Esophagus squamous epithelium (tissue), 5 donors: ENCODE measurements around the gene ZNF277. TPM values are rescaled to one million over a fixed set of nuclear protein-coding genes. Genes with fewer than 3 reads are reported as not detected.

Source experiments
- DNase-seq: peaks from one replicate; lab custom pipeline; 2025; lab: John Stamatoyannopoulos, UW
- H3K27ac ChIP-seq, 4 donors: fragments of 200-600 bp; sonication (generic); one replicate each; pipeline ENCODE4 v1.5.1; 2016 to 2019; ENCODE audit warnings: mild to moderate bottlenecking in 1 of 4
- H3K27me3 ChIP-seq, 4 donors: fragments of 200-600 bp; sonication (generic); 1 replicate in 3 of 4; 2 replicates in 1 of 4; pipeline versions ENCODE4 v1.5.1 to v1.6.0; 2017 to 2021; ENCODE audit warnings: antibody characterized with exemption in 1 of 4
- H3K36me3 ChIP-seq, 3 donors: fragments of 200-600 bp; sonication (generic); one replicate each; pipeline ENCODE4 v1.5.1; 2016 to 2019
- H3K4me1 ChIP-seq, 3 donors: fragments of 200-600 bp; sonication (generic); one replicate each; pipeline ENCODE4 v1.5.1; 2017 to 2019
- H3K4me3 ChIP-seq, 4 donors: fragments of 200-600 bp; sonication (generic); 1 replicate in 3 of 4; 2 replicates in 1 of 4; pipeline ENCODE4 v1.5.1; 2016 to 2019; ENCODE audit warnings: mild to moderate bottlenecking in 2 of 4, moderate library complexity in 1 of 4
- H3K9me3 ChIP-seq, 3 donors: fragments of 200-600 bp; sonication (generic); one replicate each; pipeline ENCODE4 v1.5.1; 2016 to 2019
- CTCF ChIP-seq, 6 experiments: fragments of 450-650 bp in 4 of 6; fragments of 200-600 bp in 2 of 6; sonication (generic) in 2 of 6; IDR thresholded peaks; one replicate each; pipeline ENCODE4 v1.5.1; 2016 to 2019; ENCODE audit warnings: antibody characterized with exemption in 6 of 6, mild to moderate bottlenecking in 4 of 6, moderate library complexity in 4 of 6
- POLR2A ChIP-seq, 4 donors: fragments of 450-650 bp; IDR thresholded peaks; one replicate each; pipeline ENCODE4 v1.6.1; 2017; ENCODE audit warnings: antibody characterized with exemption in 4 of 4, mild to moderate bottlenecking in 4 of 4, moderate library complexity in 3 of 4
- WGBS, 2 donors: methylation state at CpG; one replicate each; pipeline ENCODE4 v1.1.5; 2018; 5-methylcytosine and 5-hydroxymethylcytosine counted together
- intact Hi-C: fragments of 100-400 bp; cut with DNase I; formaldehyde crosslinking; loops from one replicate; pipeline ENCODE4 v1.15.0; 2022
- total RNA-seq, 4 donors: library from RNA; depleted of rRNA; stranded (reverse); fragments of >200 nt; gene quantifications; one replicate each; pipeline ENCODE4 v1.1.0, GENCODE V29; 2016
- donor health status: DM: yes; HTN: yes; CAD: no.

ZNF277 gene
- total RNA-seq, 4 donors from 2014 or later, result 7.3 to 32.0 (median 19.6) TPM

- 88 to 90% methylated on average over 4 to 20 of the region's 20 CpGs for WGBS, 2 donors
These were observed 14.5 kb downstream of the ZNF277 start for GRCh38 chr7:112220877-112221434.

GRCh38 chr7:112223310-112223709 is 16.8 kb downstream of the ZNF277 start:
- no peak for DNase-seq
- no peak for TF ChIP-seq POLR2A (IDR thresholded peaks at IDR 0.05)
- no peak for TF ChIP-seq CTCF (IDR thresholded peaks at IDR 0.05)
- no peak overlapping the region for H3K4me3 ChIP-seq
- 46 to 82% methylated on average over 2 of the region's 3 CpGs for WGBS, 2 donors
- intact Hi-C loops, result no loop called here
- H3K4me1 ChIP-seq, result peaks cover 0 to 13% (median 7%) of the 10 kb centered on the region in 3 donors
- no peaks in the 10 kb centered on the region for H3K36me3 ChIP-seq
- no peaks in the 10 kb centered on the region for H3K9me3 ChIP-seq
- no peak overlapping the region for H3K27ac ChIP-seq
- no peaks in the 10 kb centered on the region for H3K27me3 ChIP-seq

More at GRCh38 chr7:112220877-112221434, 14.5 kb downstream of the ZNF277 start:
- TF ChIP-seq POLR2A (IDR thresholded peaks at IDR 0.05), result no peak
- no peak for TF ChIP-seq CTCF (IDR thresholded peaks at IDR 0.05)
- no peaks in the 10 kb centered on the region for H3K27me3 ChIP-seq
- H3K4me3 ChIP-seq, result no peak overlapping the region
- intact Hi-C loops, result no loop called here
- no peak for DNase-seq
- H3K4me1 ChIP-seq, result peaks cover 0 to 3% (median 2%) of the 10 kb centered on the region in 3 donors
- H3K27ac ChIP-seq, result no peak overlapping the region
- no peaks in the 10 kb centered on the region for H3K9me3 ChIP-seq
- H3K36me3 ChIP-seq, result no peaks in the 10 kb centered on the region

- Histone ChIP-seq H3K27ac (no peak overlapping the region), H3K27me3 (no peaks in the 10 kb centered on the region), H3K4me3 (no peak overlapping the region), H3K9me3 (no peaks in the 10 kb centered on the region), H3K36me3 (no peaks in the 10 kb centered on the region), H3K4me1 (peaks cover 0 to 13% (median 7%) of the 10 kb centered on the region in 3 donors)
- no peak for DNase-seq
- no peak for TF ChIP-seq CTCF (IDR thresholded peaks at IDR 0.05)
- TF ChIP-seq POLR2A (IDR thresholded peaks at IDR 0.05), result no peak
- intact Hi-C loops, result no loop called here
- 91 to 100% methylated on average over 2 of the region's 2 CpGs for WGBS, 2 donors
These were observed 17.7 kb downstream of the ZNF277 start for GRCh38 chr7:112224186-112224585.

GRCh38 chr7:112225006-112225405 is 18.5 kb downstream of the ZNF277 start:
- no peak for DNase-seq
- no peak for TF ChIP-seq CTCF (IDR thresholded peaks at IDR 0.05)
- H3K4me3 ChIP-seq, result no peak overlapping the region
- no peak overlapping the region for H3K27ac ChIP-seq
- H3K4me1 ChIP-seq, result peaks cover 0 to 13% (median 7%) of the 10 kb centered on the region in 3 donors
- intact Hi-C loops, result no loop called here
- no peaks in the 10 kb centered on the region for H3K36me3 ChIP-seq
- H3K9me3 ChIP-seq, result no peaks in the 10 kb centered on the region
- H3K27me3 ChIP-seq, result no peaks in the 10 kb centered on the region

- no peaks in the 10 kb centered on the region for H3K36me3 ChIP-seq
- intact Hi-C loops, result no loop called here
- peaks cover 0 to 13% (median 7%) of the 10 kb centered on the region in 3 donors for H3K4me1 ChIP-seq
- H3K27ac ChIP-seq, result no peak overlapping the region
- no peaks in the 10 kb centered on the region for H3K9me3 ChIP-seq
- TF ChIP-seq CTCF (IDR thresholded peaks at IDR 0.05), result no peak
- TF ChIP-seq POLR2A (IDR thresholded peaks at IDR 0.05), result no peak
- H3K27me3 ChIP-seq, result no peaks in the 10 kb centered on the region
- no peak for DNase-seq
- WGBS, 2 donors, result 38 to 59% methylated on average over 4 of the region's 4 CpGs
- no peak overlapping the region for H3K4me3 ChIP-seq
These were observed 20.3 kb downstream of the ZNF277 start for GRCh38 chr7:112226701-112227276.
